Tibial nerve (tissue), 4 donors: ENCODE results near the gene ADPGK. TPM values are rescaled to one million over a fixed set of nuclear protein-coding genes. Genes with fewer than 3 reads are reported as not detected.

ENCODE experiments used
- DNase-seq, 2 donors: peaks; one replicate each; pipeline ENCODE4 v3.0.0-alpha.2; 2019; ENCODE audit warnings: low spot score in 2 of 2
- H3K27ac ChIP-seq, 4 donors: fragments of 200-600 bp; sonication (generic) in 3 of 4; one replicate each; pipeline ENCODE4 v1.5.1; 2017 to 2019; ENCODE audit warnings: mild to moderate bottlenecking in 1 of 4
- H3K27me3 ChIP-seq, 2 donors: fragments of 200-600 bp; sonication (generic) in 1 of 2; one replicate each; pipeline versions ENCODE4 v1.5.1 to v1.6.0; 2017 to 2019
- H3K36me3 ChIP-seq, 3 donors: fragments of 200-600 bp; sonication (generic); one replicate each; pipeline ENCODE4 v1.5.1; 2018 to 2019
- H3K4me1 ChIP-seq, 4 donors: fragments of 200-600 bp; sonication (generic) in 3 of 4; one replicate each; pipeline ENCODE4 v1.5.1; 2017 to 2019
- H3K4me3 ChIP-seq, 4 donors: fragments of 200-600 bp; sonication (generic) in 3 of 4; one replicate each; pipeline ENCODE4 v1.5.1; 2017 to 2019; ENCODE audit warnings: mild to moderate bottlenecking in 1 of 4, moderate library complexity in 1 of 4
- H3K9me3 ChIP-seq, 4 donors: fragments of 200-600 bp; sonication (generic) in 3 of 4; one replicate each; pipeline ENCODE4 v1.5.1; 2017 to 2019
- CTCF ChIP-seq, 5 experiments: fragments of 200-600 bp in 3 of 5; fragments of 450-650 bp in 2 of 5; sonication (generic) in 3 of 5; IDR thresholded peaks; one replicate each; pipeline ENCODE4 v1.5.1; 2016 to 2019; ENCODE audit warnings: antibody characterized with exemption in 5 of 5, mild to moderate bottlenecking in 3 of 5, moderate library complexity in 2 of 5
- EP300 ChIP-seq, 2 donors: sonication (generic); formaldehyde crosslinking; IDR thresholded peaks; one replicate each; pipeline ENCODE4 v1.6.1; 2017; ENCODE audit warnings: antibody characterized with exemption in 2 of 2, mild to moderate bottlenecking in 1 of 2
- POLR2A ChIP-seq, 2 donors: fragments of 450-650 bp; IDR thresholded peaks; one replicate each; pipeline ENCODE4 v1.6.1; 2017; ENCODE audit warnings: antibody characterized with exemption in 2 of 2, mild to moderate bottlenecking in 2 of 2, moderate library complexity in 2 of 2
- WGBS, 2 donors: methylation state at CpG; one replicate each; pipeline ENCODE4 v1.1.5; 2018; 5-methylcytosine and 5-hydroxymethylcytosine counted together
- total RNA-seq, 4 donors: library from RNA; depleted of rRNA; stranded (reverse); fragments of >200 nt; gene quantifications; one replicate each; pipeline ENCODE4 v1.1.0, GENCODE V29; 2016

The ADPGK gene
- total RNA-seq, 4 donors from 2014 or later, result 49.6 to 82.2 (median 62.2) TPM

DNA sequence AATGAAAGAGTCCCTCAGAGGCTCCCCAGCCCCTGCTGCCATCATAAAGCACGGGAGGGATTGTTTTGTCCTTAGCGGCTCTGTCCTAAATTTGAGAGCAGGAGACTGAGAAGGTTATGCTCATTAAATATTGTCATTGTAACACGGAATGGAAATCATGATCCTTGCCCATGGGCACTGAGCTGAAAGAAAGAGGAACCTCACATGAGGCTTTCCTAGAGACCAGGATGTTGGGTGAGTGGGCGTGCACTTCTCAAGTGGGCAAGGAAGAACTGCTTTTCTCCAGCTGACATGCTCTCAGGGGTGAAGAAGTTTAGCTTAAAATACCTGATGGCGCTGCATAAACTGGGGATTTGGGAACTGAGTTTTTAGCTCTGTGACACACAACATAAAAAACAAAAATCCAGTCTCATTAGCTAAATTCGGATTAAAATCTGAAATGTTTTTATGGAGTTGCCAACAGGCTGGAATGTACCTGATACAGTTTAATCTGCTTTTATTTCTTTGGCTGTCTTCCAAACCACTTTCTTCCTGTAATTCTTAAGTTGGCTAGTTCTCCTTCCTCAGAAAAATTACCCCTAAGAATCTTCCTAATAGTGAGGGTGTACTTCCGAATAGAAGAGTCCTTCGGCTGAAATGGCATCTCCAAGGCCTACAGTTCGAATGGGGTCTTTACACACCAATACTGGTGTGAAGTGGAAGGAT lies 31.7 kb downstream of the ADPGK start:
- H3K36me3 ChIP-seq, result peaks cover 0 to 81% (median 20%) of the 10 kb centered on the region in 3 donors
- WGBS, 2 donors, result 74 to 79% methylated on average over 9 of the region's 9 CpGs
- H3K27me3 ChIP-seq, result no peaks in the 10 kb centered on the region
- no peak for TF ChIP-seq EP300 (IDR thresholded peaks at IDR 0.05)
- TF ChIP-seq POLR2A (IDR thresholded peaks at IDR 0.05), result no peak
- no peak overlapping the region for H3K27ac ChIP-seq
- no peak overlapping the region for H3K4me3 ChIP-seq
- H3K4me1 ChIP-seq, result peaks cover 0 to 4% (median 0%) of the 10 kb centered on the region in 4 donors
- DNase-seq, result peak in 1 of 2 donors; percentile 13
- H3K9me3 ChIP-seq, result peaks cover 0 to 5% (median 0%) of the 10 kb centered on the region in 4 donors

GRCh38 chr15:72749700-72750099 lies 33.9 kb downstream of the ADPGK start:
- Histone ChIP-seq H3K9me3 (peaks cover 0 to 10% (median 0%) of the 10 kb centered on the region in 4 donors), H3K27me3 (no peaks in the 10 kb centered on the region), H3K4me1 (peaks cover 0 to 4% (median 0%) of the 10 kb centered on the region in 4 donors), H3K4me3 (no peak overlapping the region), H3K27ac (no peak overlapping the region), H3K36me3 (peaks cover 0 to 73% (median 9%) of the 10 kb centered on the region in 3 donors)
- WGBS, 2 donors, result 90 to 91% methylated on average over 2 of the region's 2 CpGs
- DNase-seq, result no peak
- TF ChIP-seq CTCF (IDR thresholded peaks at IDR 0.05) (no peak), POLR2A (IDR thresholded peaks at IDR 0.05) (no peak), EP300 (IDR thresholded peaks at IDR 0.05) (no peak)

DNA sequence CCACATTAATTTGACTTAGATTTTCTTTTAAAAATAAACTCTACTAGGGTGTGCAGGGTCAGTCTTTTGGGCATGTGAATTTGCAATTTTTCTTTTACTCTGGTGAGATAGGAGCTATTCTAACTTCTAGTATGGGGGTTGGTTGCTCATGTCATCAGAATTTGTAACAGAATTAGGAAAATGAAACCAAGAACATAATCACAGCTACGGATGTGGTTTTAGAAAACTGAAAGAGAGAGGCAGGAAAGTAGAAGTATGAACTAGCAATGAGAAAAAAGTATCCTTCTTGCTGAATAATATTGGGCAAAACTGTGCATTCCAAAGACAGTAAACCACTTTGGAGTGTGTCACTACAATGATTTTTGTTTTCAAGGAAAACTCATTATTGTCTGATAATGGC lies 43.3 kb downstream of the ADPGK start:
- Histone ChIP-seq H3K4me1 (no peaks in the 10 kb centered on the region), H3K9me3 (no peaks in the 10 kb centered on the region), H3K36me3 (peaks cover 0 to 89% (median 6%) of the 10 kb centered on the region in 3 donors), H3K4me3 (no peak overlapping the region), H3K27ac (no peak overlapping the region), H3K27me3 (no peaks in the 10 kb centered on the region)
- DNase-seq, result no peak
- TF ChIP-seq POLR2A (IDR thresholded peaks at IDR 0.05) (no peak), CTCF (IDR thresholded peaks at IDR 0.05) (no peak), EP300 (IDR thresholded peaks at IDR 0.05) (no peak)
- 84 to 89% methylated on average over 1 of the region's 1 CpG for WGBS, 2 donors

GRCh38 chr15:72737723-72738122 lies 45.8 kb downstream of the ADPGK start:
- H3K9me3 ChIP-seq, result no peaks in the 10 kb centered on the region
- H3K27ac ChIP-seq, result no peak overlapping the region
- H3K4me1 ChIP-seq, result no peaks in the 10 kb centered on the region
- H3K27me3 ChIP-seq, result no peaks in the 10 kb centered on the region
- TF ChIP-seq POLR2A (IDR thresholded peaks at IDR 0.05), result no peak
- no peak for TF ChIP-seq CTCF (IDR thresholded peaks at IDR 0.05)
- no peak for TF ChIP-seq EP300 (IDR thresholded peaks at IDR 0.05)
- no peak overlapping the region for H3K4me3 ChIP-seq
- no peak for DNase-seq
- peaks cover 0 to 95% (median 6%) of the 10 kb centered on the region in 3 donors for H3K36me3 ChIP-seq
- 79 to 100% methylated on average over 1 of the region's 1 CpG for WGBS, 2 donors

DNA sequence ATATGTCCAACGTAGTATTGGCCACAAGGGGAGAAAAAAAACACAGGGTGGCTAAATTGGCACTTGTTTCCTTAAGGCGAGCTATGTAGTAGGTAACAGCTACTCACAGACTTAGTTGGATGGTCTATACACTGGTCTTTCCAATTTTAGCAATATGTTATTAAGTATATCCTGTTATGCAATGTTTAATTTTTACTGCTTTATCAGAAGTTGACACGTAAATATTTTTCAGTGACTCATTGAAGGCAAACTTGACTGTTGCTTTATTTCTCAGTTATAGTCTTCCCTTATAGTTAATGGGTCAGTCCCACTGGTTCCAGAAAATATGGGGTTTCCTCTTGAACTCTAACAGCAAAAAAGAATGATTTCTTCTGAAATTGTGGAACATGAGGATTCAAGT lies 46.5 kb downstream of the ADPGK start:
- Histone ChIP-seq H3K4me1 (no peaks in the 10 kb centered on the region), H3K36me3 (peaks cover 0 to 95% (median 6%) of the 10 kb centered on the region in 3 donors), H3K27me3 (no peaks in the 10 kb centered on the region), H3K4me3 (no peak overlapping the region), H3K27ac (no peak overlapping the region), H3K9me3 (no peaks in the 10 kb centered on the region)
- 88 to 94% methylated on average over 3 of the region's 3 CpGs for WGBS, 2 donors
- DNase-seq, result no peak
- TF ChIP-seq CTCF (IDR thresholded peaks at IDR 0.05) (no peak), EP300 (IDR thresholded peaks at IDR 0.05) (no peak), POLR2A (IDR thresholded peaks at IDR 0.05) (no peak)
